Trophoblast cell (in vitro differentiated cells and primary cell): ENCODE measurements around the gene JAM3.

ENCODE experiments used
- DNase-seq, 2 donors: peaks; one replicate each; pipeline ENCODE4 v3.0.0-alpha.2; 2016
- H2AFZ ChIP-seq: 2 replicates; pipeline ENCODE4 v1.6.1; 2013; ENCODE audit warnings: low read length, moderate library complexity, mild to moderate bottlenecking; ENCODE audit not compliant: insufficient read depth, poor library complexity
- H2AK5ac ChIP-seq: 2 replicates; pipeline ENCODE4 v1.6.1; 2013; ENCODE audit warnings: mild to moderate bottlenecking, low read length
- H2BK120ac ChIP-seq: 2 replicates; pipeline ENCODE4 v1.6.1; 2013; ENCODE audit warnings: low read length, mild to moderate bottlenecking, moderate library complexity; ENCODE audit not compliant: insufficient read depth, poor library complexity
- H2BK12ac ChIP-seq: 2 replicates; pipeline ENCODE4 v1.6.1; 2013; ENCODE audit warnings: mild to moderate bottlenecking, low read length, moderate library complexity
- H2BK5ac ChIP-seq: 2 replicates; pipeline ENCODE4 v1.6.1; 2013; ENCODE audit warnings: low read length, low read depth, moderate library complexity, mild to moderate bottlenecking; ENCODE audit not compliant: poor library complexity
- H3K14ac ChIP-seq: 2 replicates; pipeline ENCODE4 v1.6.1; 2013; ENCODE audit warnings: mild to moderate bottlenecking, low read length
- H3K18ac ChIP-seq: 2 replicates; pipeline ENCODE4 v1.6.1; 2013; ENCODE audit warnings: mild to moderate bottlenecking, low read length
- H3K23ac ChIP-seq: 2 replicates; pipeline ENCODE4 v1.6.1; 2013; ENCODE audit warnings: low read length
- H3K27ac ChIP-seq: 2 replicates; pipeline ENCODE4 v1.5.1; 2013; ENCODE audit warnings: low read depth, mild to moderate bottlenecking, inconsistent platforms, low read length, moderate library complexity
- H3K27me3 ChIP-seq: 2 replicates; pipeline ENCODE4 v1.6.1; 2013; ENCODE audit warnings: inconsistent platforms, mild to moderate bottlenecking, low read length, moderate library complexity; ENCODE audit not compliant: insufficient read depth
- H3K36me3 ChIP-seq, 2 experiments: 1 replicate in 1 of 2; 2 replicates in 1 of 2; pipeline ENCODE4 v1.6.1; 2013; ENCODE audit warnings: low read length in 2 of 2, mild to moderate bottlenecking in 2 of 2, moderate library complexity in 1 of 2; ENCODE audit not compliant: insufficient read depth in 2 of 2, control insufficient read depth in 1 of 2
- H3K4ac ChIP-seq: 2 replicates; pipeline ENCODE4 v1.6.1; 2013; ENCODE audit warnings: low read depth, mild to moderate bottlenecking, low read length, moderate library complexity
- H3K4me1 ChIP-seq, 2 experiments: 1 replicate in 1 of 2; 2 replicates in 1 of 2; pipeline ENCODE4 v1.6.1; 2013; ENCODE audit warnings: low read length in 2 of 2, mild to moderate bottlenecking in 2 of 2, moderate library complexity in 1 of 2; ENCODE audit not compliant: insufficient read depth in 2 of 2, control insufficient read depth in 1 of 2
- H3K4me2 ChIP-seq: 2 replicates; pipeline ENCODE4 v1.6.1; 2013; ENCODE audit warnings: inconsistent platforms, mild to moderate bottlenecking, low read length, moderate library complexity
- H3K4me3 ChIP-seq: 2 replicates; pipeline ENCODE4 v1.5.1; 2013; ENCODE audit warnings: mild to moderate bottlenecking, low read depth, low read length, inconsistent platforms
- H3K79me1 ChIP-seq: one replicate; pipeline ENCODE4 v1.6.1; 2013; ENCODE audit warnings: low read length
- H3K79me2 ChIP-seq: 2 replicates; pipeline ENCODE4 v1.6.1; 2013; ENCODE audit warnings: low read length, mild to moderate bottlenecking; ENCODE audit not compliant: control insufficient read depth, insufficient read depth, poor library complexity
- H3K9ac ChIP-seq: 2 replicates; pipeline ENCODE4 v1.6.1; 2013; ENCODE audit warnings: mild to moderate bottlenecking, low read length
- H3K9me3 ChIP-seq: 2 replicates; pipeline ENCODE4 v1.6.1; 2013; ENCODE audit warnings: low read depth, mild to moderate bottlenecking, control low read depth, inconsistent platforms, low read length; ENCODE audit not compliant: insufficient read depth
- H4K12ac ChIP-seq: 2 replicates; pipeline ENCODE4 v1.6.1; 2013; ENCODE audit warnings: low read depth, mild to moderate bottlenecking, low read length, moderate library complexity
- H4K8ac ChIP-seq: 2 replicates; pipeline ENCODE4 v1.6.1; 2013; ENCODE audit warnings: low read depth, mild to moderate bottlenecking, low read length, moderate library complexity
- H4K91ac ChIP-seq: one replicate; pipeline ENCODE4 v1.6.1; 2013; ENCODE audit warnings: low read depth, mild to moderate bottlenecking, low read length, moderate library complexity
- WGBS: extraction: QIAGEN DNeasy Blood & Tissue Kit; methylation state at CpG from one replicate; pipeline ENCODE4 v1.1.7; 2013; ENCODE audit warnings: missing lambda C conversion rate; ENCODE audit not compliant: insufficient read length, insufficient coverage; ENCODE audit errors: extremely low coverage; 5-methylcytosine and 5-hydroxymethylcytosine counted together

The JAM3 gene

GRCh38 chr11:134155456-134155855 is 86.6 kb downstream of the JAM3 start:
- H3K4me2 ChIP-seq = no peak overlapping the region
- no peak for DNase-seq

GRCh38 chr11:134155946-134156865 is 87.3 kb downstream of the JAM3 start:
- H3K4me3 ChIP-seq = no peak overlapping the region
- H3K79me2 ChIP-seq = no peaks in the 10 kb centered on the region
- H4K91ac ChIP-seq = no peak overlapping the region
- no peak overlapping the region for H4K12ac ChIP-seq
- H3K79me1 ChIP-seq = no peaks in the 10 kb centered on the region
- H3K9ac ChIP-seq = no peak overlapping the region
- H3K4me1 ChIP-seq = no peaks in the 10 kb centered on the region
- H2BK5ac ChIP-seq = no peak overlapping the region
- no peak overlapping the region for H2BK12ac ChIP-seq
- no peak overlapping the region for H3K14ac ChIP-seq
- H2AK5ac ChIP-seq = no peak overlapping the region
- no peaks in the 10 kb centered on the region for H3K27me3 ChIP-seq
- H2BK120ac ChIP-seq = no peak overlapping the region
- no peak for DNase-seq
- H3K9me3 ChIP-seq = no peaks in the 10 kb centered on the region
- peaks cover 52 to 66% of the 10 kb centered on the region in 2 experiments for H3K36me3 ChIP-seq
- H3K4me2 ChIP-seq = no peak overlapping the region
- H3K18ac ChIP-seq = no peak overlapping the region
- H3K27ac ChIP-seq = no peak overlapping the region
- H3K4ac ChIP-seq = no peak overlapping the region
- H3K23ac ChIP-seq = no peak overlapping the region
- WGBS = no CpG with 5 or more reads among the region's 28 CpGs
- H4K8ac ChIP-seq = no peak overlapping the region
- H2AFZ ChIP-seq = no peak overlapping the region

More at GRCh38 chr11:134155456-134155855, 86.6 kb downstream of the JAM3 start:
- no peaks in the 10 kb centered on the region for H3K4me1 ChIP-seq
- no peaks in the 10 kb centered on the region for H3K27me3 ChIP-seq
- no peak overlapping the region for H3K9ac ChIP-seq
- no peak overlapping the region for H3K27ac ChIP-seq
- no peak overlapping the region for H3K18ac ChIP-seq
- no peaks in the 10 kb centered on the region for H3K79me1 ChIP-seq
- no CpG with 5 or more reads among the region's 16 CpGs for WGBS
- H3K14ac ChIP-seq = no peak overlapping the region
- H3K23ac ChIP-seq = no peak overlapping the region
- H4K91ac ChIP-seq = no peak overlapping the region
- H4K12ac ChIP-seq = no peak overlapping the region
- H2BK5ac ChIP-seq = no peak overlapping the region
- no peaks in the 10 kb centered on the region for H3K79me2 ChIP-seq
- H2AK5ac ChIP-seq = no peak overlapping the region
- H3K4me3 ChIP-seq = no peak overlapping the region
- no peak overlapping the region for H2BK120ac ChIP-seq
- no peak overlapping the region for H2BK12ac ChIP-seq
- peaks cover 56 to 68% of the 10 kb centered on the region in 2 experiments for H3K36me3 ChIP-seq
- H3K4ac ChIP-seq = no peak overlapping the region
- H3K9me3 ChIP-seq = no peaks in the 10 kb centered on the region
- no peak overlapping the region for H2AFZ ChIP-seq
- no peak overlapping the region for H4K8ac ChIP-seq

- no peaks in the 10 kb centered on the region for H3K79me1 ChIP-seq
- no peak overlapping the region for H3K9ac ChIP-seq
- no peak overlapping the region for H2AK5ac ChIP-seq
- H3K9me3 ChIP-seq = no peaks in the 10 kb centered on the region
- no peak overlapping the region for H3K4ac ChIP-seq
- no peak overlapping the region for H2BK120ac ChIP-seq
- no peak overlapping the region for H2BK12ac ChIP-seq
- no peaks in the 10 kb centered on the region for H3K4me1 ChIP-seq
- H4K8ac ChIP-seq = no peak overlapping the region
- WGBS = no CpG with 5 or more reads among the region's 4 CpGs
- H3K4me3 ChIP-seq = no peak overlapping the region
- H3K27me3 ChIP-seq = no peaks in the 10 kb centered on the region
- no peak overlapping the region for H2AFZ ChIP-seq
- no peaks in the 10 kb centered on the region for H3K79me2 ChIP-seq
- no peak overlapping the region for H4K91ac ChIP-seq
- H2BK5ac ChIP-seq = no peak overlapping the region
- peaks cover 52 to 66% of the 10 kb centered on the region in 2 experiments for H3K36me3 ChIP-seq
- no peak overlapping the region for H3K18ac ChIP-seq
- H3K27ac ChIP-seq = no peak overlapping the region
- H3K23ac ChIP-seq = no peak overlapping the region
- H4K12ac ChIP-seq = no peak overlapping the region
- no peak overlapping the region for H3K14ac ChIP-seq
- peak in 1 of 2 donors; percentile 80 for DNase-seq
- no peak overlapping the region for H3K4me2 ChIP-seq
Observed at GRCh38 chr11:134157451-134157850, 88.6 kb downstream of the JAM3 start.

GRCh38 chr11:134158023-134158422 is 89.2 kb downstream of the JAM3 start:
- H3K4me3 ChIP-seq = no peak overlapping the region
- H3K14ac ChIP-seq = no peak overlapping the region
- no peak overlapping the region for H3K4me2 ChIP-seq
- peaks cover 50 to 66% of the 10 kb centered on the region in 2 experiments for H3K36me3 ChIP-seq
- H2AFZ ChIP-seq = no peak overlapping the region
- H4K91ac ChIP-seq = no peak overlapping the region
- no peaks in the 10 kb centered on the region for H3K4me1 ChIP-seq
- no peak overlapping the region for H3K4ac ChIP-seq
- H3K18ac ChIP-seq = no peak overlapping the region
- H3K23ac ChIP-seq = no peak overlapping the region
- no peak overlapping the region for H4K8ac ChIP-seq
- H3K79me2 ChIP-seq = no peaks in the 10 kb centered on the region
- H4K12ac ChIP-seq = no peak overlapping the region
- DNase-seq = no peak
- WGBS = no CpG with 5 or more reads among the region's 9 CpGs
- H3K27me3 ChIP-seq = no peaks in the 10 kb centered on the region
- H2BK120ac ChIP-seq = no peak overlapping the region
- no peak overlapping the region for H3K9ac ChIP-seq
- H3K79me1 ChIP-seq = no peaks in the 10 kb centered on the region
- H2BK5ac ChIP-seq = no peak overlapping the region
- H2AK5ac ChIP-seq = no peak overlapping the region
- H3K27ac ChIP-seq = no peak overlapping the region
- H3K9me3 ChIP-seq = no peaks in the 10 kb centered on the region
- no peak overlapping the region for H2BK12ac ChIP-seq
